Mammary epithelial cell (primary cell): ENCODE measurements around the gene ZSWIM8.

Experiments
- EZH2 ChIP-seq: IDR thresholded peaks from 2 replicates; pipeline ENCODE4 v1.6.1; 2012; ENCODE audit warnings: low read length, inconsistent platforms, borderline replicate concordance
- TF ChIP-seq, protein P1 (sequence below), 2 donors: IDR thresholded peaks in 1 of 2; conservative IDR thresholded peaks in 1 of 2; 2 replicates each; pipeline ENCODE4 v1.5.1; 2011 to 2012; ENCODE audit warnings: inconsistent platforms in 2 of 2, low read length in 2 of 2, mild to moderate bottlenecking in 2 of 2, control low read depth in 1 of 2, low read depth in 1 of 2; ENCODE audit not compliant: insufficient read depth in 1 of 2; ENCODE audit errors: extremely low read depth in 1 of 2

DNA sequence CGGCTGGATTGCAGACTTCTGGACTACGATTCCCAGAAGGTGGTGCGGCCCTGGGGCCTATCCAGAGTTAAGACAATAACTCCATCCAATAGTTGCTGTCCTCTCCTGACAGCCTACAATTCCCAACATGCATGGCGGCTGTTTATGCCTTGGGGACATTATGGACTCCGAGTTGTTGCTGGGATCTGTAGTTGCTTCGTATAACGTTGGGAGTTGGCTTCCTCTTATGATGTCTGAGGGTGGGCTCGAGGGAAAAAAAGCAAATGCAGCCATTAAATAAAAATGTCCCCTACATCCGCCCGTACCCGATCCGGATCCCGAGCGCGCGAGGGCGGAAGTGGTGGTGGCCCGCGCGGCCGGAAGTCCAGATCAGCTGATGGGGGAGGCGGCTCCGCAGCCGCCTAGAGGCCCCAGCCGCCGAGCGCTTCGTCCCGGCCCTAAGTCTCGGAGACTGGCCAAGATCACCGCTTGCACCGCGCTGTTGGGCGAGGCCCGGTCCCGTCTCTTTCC lies at the start of gene ZSWIM8:
- TF ChIP-seq EZH2: no peak
- TF ChIP-seq, protein P1, sequence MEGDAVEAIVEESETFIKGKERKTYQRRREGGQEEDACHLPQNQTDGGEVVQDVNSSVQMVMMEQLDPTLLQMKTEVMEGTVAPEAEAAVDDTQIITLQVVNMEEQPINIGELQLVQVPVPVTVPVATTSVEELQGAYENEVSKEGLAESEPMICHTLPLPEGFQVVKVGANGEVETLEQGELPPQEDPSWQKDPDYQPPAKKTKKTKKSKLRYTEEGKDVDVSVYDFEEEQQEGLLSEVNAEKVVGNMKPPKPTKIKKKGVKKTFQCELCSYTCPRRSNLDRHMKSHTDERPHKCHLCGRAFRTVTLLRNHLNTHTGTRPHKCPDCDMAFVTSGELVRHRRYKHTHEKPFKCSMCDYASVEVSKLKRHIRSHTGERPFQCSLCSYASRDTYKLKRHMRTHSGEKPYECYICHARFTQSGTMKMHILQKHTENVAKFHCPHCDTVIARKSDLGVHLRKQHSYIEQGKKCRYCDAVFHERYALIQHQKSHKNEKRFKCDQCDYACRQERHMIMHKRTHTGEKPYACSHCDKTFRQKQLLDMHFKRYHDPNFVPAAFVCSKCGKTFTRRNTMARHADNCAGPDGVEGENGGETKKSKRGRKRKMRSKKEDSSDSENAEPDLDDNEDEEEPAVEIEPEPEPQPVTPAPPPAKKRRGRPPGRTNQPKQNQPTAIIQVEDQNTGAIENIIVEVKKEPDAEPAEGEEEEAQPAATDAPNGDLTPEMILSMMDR (conservative IDR thresholded peaks at IDR 0.05 in 1 of 2, IDR thresholded peaks at IDR 0.05 in 1 of 2; ENCODE audit: extremely low read depth in 1 of 2, insufficient read depth in 1 of 2, low read depth in 1 of 2, low read length in 2 of 2): no peak
